K562 (cell line): ENCODE results near the gene CSNK1A1L. TPM values are rescaled to one million over a fixed set of nuclear protein-coding genes. Genes with fewer than 3 reads are reported as not detected.

Experiments used
- ATAC-seq: fragments of 200-7000 bp; cut with Tn5 transposase; 3 replicates; pipeline ENCODE4 v1.9.1; 2020; ENCODE audit warnings: moderate library complexity
- BruUV-seq: library from RNA; stranded (reverse); fragments of 400-500 nt; replicated peaks from 2 replicates; lab custom pipeline; 2021; lab: Mats Ljungman, UMichigan
- CTCF ChIA-PET: fragments of 300-600 bp; formaldehyde crosslinking; extraction: SDS; loops from one replicate; lab custom pipeline; 2021; ENCODE audit warnings: low intra/inter-chr PET ratio; lab: Yijun Ruan, JAX
- POLR2A ChIA-PET: fragments of 300-600, 350-650 bp; sonication (Branson Sonifier 250); formaldehyde crosslinking; extraction: SDS; loops from one replicate; lab custom pipeline; 2021; ENCODE audit warnings: antibody characterized with exemption, inconsistent platforms; lab: Yijun Ruan, JAX
- DNase-seq, 4 experiments: peaks; one replicate each; pipeline versions ENCODE4 v3.0.0 to v3.0.0-alpha.2; 2011 to 2018; ENCODE audit warnings: low spot score in 3 of 4, mixed read lengths in 3 of 4; ENCODE audit errors: extremely low read depth in 1 of 4
- FAIRE-seq: peaks from 2 replicates; lab custom pipeline; 2011; peaks lifted over from hg19 to GRCh38; lab: Jason Lieb, UNC
- H2AFZ ChIP-seq: 2 replicates; pipeline ENCODE4 v1.6.0; 2011; ENCODE audit warnings: low read depth, low read length, control low read depth, inconsistent platforms
- H3K27ac ChIP-seq: fragments of 200-600 bp; 3 replicates; pipeline ENCODE4 v1.8.0; 2011; ENCODE audit warnings: low read depth, mild to moderate bottlenecking, control low read depth, inconsistent platforms, low read length, moderate library complexity, mixed read lengths; ENCODE audit errors: extremely low read depth
- H3K27me3 ChIP-seq, 2 experiments: fragments of 300-600 bp in 1 of 2; 2 replicates in 1 of 2; 3 replicates in 1 of 2; pipeline versions ENCODE4 v1.6.0 to v1.8.0; 2011; ENCODE audit warnings: inconsistent platforms in 2 of 2, low read length in 2 of 2, mild to moderate bottlenecking in 1 of 2, mixed read lengths in 1 of 2, moderate library complexity in 1 of 2; ENCODE audit not compliant: control insufficient read depth in 2 of 2, insufficient read depth in 2 of 2
- H3K36me3 ChIP-seq: fragments of 300-600 bp; 3 replicates; pipeline ENCODE4 v1.8.0; 2011; ENCODE audit warnings: mild to moderate bottlenecking, low read length, inconsistent platforms; ENCODE audit not compliant: control insufficient read depth, insufficient read depth
- H3K4me1 ChIP-seq, 2 experiments: fragments of 200-600 bp in 1 of 2; replicated peaks in 1 of 2; 2 replicates in 1 of 2; 3 replicates in 1 of 2; pipeline versions ENCODE4 v1.5.1 to v1.8.0; 2011; ENCODE audit warnings: inconsistent platforms in 2 of 2, low read length in 2 of 2, mild to moderate bottlenecking in 1 of 2, mixed read lengths in 1 of 2, moderate library complexity in 1 of 2; ENCODE audit not compliant: control insufficient read depth in 2 of 2, insufficient read depth in 2 of 2
- H3K4me2 ChIP-seq: 2 replicates; pipeline ENCODE4 v1.6.1; 2011; ENCODE audit warnings: low read length, control low read depth, inconsistent platforms, mixed read lengths; ENCODE audit not compliant: insufficient read depth
- H3K4me3 ChIP-seq: fragments of 200-600 bp; sonication (generic), shearing (Covaris generic); 2 replicates; pipeline ENCODE4 v1.5.1; 2016; ENCODE audit warnings: control low read depth, inconsistent platforms
- H3K79me2 ChIP-seq: fragments of 200-600 bp; 3 replicates; pipeline ENCODE4 v1.8.0; 2011; ENCODE audit warnings: low read length, inconsistent platforms; ENCODE audit not compliant: control insufficient read depth, insufficient read depth
- H3K9ac ChIP-seq, 2 experiments: 2 replicates each; pipeline versions ENCODE4 v1.6.0 to v1.6.1; 2011; ENCODE audit warnings: low read depth in 2 of 2, low read length in 2 of 2, control low read depth in 1 of 2, inconsistent platforms in 1 of 2, mild to moderate bottlenecking in 1 of 2, mixed read lengths in 1 of 2; ENCODE audit not compliant: insufficient read depth in 1 of 2
- H3K9me1 ChIP-seq: one replicate; pipeline ENCODE4 v1.6.0; 2011; ENCODE audit warnings: inconsistent platforms, mild to moderate bottlenecking, low read length, moderate library complexity; ENCODE audit not compliant: control insufficient read depth, insufficient read depth
- H3K9me3 ChIP-seq: replicated peaks from 2 replicates; pipeline ENCODE4 v1.5.1; 2011; ENCODE audit warnings: low read depth, low read length, inconsistent platforms; ENCODE audit not compliant: control insufficient read depth, insufficient read depth
- H4K20me1 ChIP-seq: replicated peaks from 2 replicates; pipeline ENCODE4 v1.6.1; 2011; ENCODE audit warnings: low read length, inconsistent platforms, mixed read lengths; ENCODE audit not compliant: control insufficient read depth, insufficient read depth
- KHSRP ChIP-seq: fragments of 450-650 bp; IDR thresholded peaks from 2 replicates; pipeline ENCODE4 v1.6.1; 2017
- MCM3 ChIP-seq: fragments of 450-650 bp; IDR thresholded peaks from 2 replicates; pipeline ENCODE4 v1.6.1; 2016
- NR3C1 ChIP-seq: sonication (generic); formaldehyde crosslinking; IDR thresholded peaks from 2 replicates; pipeline ENCODE4 v1.8.1; 2022; ENCODE audit warnings: missing genetic modification reagents
- WGBS: fragments of 100-300 bp; shearing (Covaris generic); methylation state at CpG from one replicate; pipeline ENCODE4 v1.1.6; 2016; ENCODE audit warnings: low coverage, mixed read lengths; ENCODE audit not compliant: insufficient coverage; ENCODE audit errors: missing lambda C conversion rate; 5-methylcytosine and 5-hydroxymethylcytosine counted together
- in situ Hi-C: fragments of 300-500 bp; cut with MboI; formaldehyde crosslinking; loops from 4 replicates; pipeline ENCODE4 v1.15.0; 2018; ENCODE audit warnings: inconsistent platforms, mixed read lengths
- intact Hi-C: fragments of 100-400 bp; cut with micrococcal nuclease; formaldehyde crosslinking; loops from 2 replicates; pipeline ENCODE4 v1.14.2; 2022
- polyA plus RNA-seq, 8 experiments: library from polyadenylated mRNA; depleted of rRNA in 4 of 8; stranded (reverse) in 5 of 8; unstranded in 3 of 8; fragments of >200 nt; fragmentation: Nextera tagmentation in 2 of 8; fragmentation: Illumina TruSeq in 1 of 8; extraction: Ambion mirVana in 2 of 8; extraction: Trizol in 1 of 8; gene quantifications; 2 replicates each; pipeline versions ENCODE4 v1.2.1 to v1.2.3, GENCODE V29; 2011 to 2014; ENCODE audit warnings: inconsistent platforms in 1 of 8, missing spikeins in 1 of 8
- total RNA-seq, 7 experiments: library from RNA; depleted of rRNA in 6 of 7; stranded (reverse); fragments of >200 nt in 6 of 7; fragmentation: Illumina TruSeq in 2 of 7; extraction: Trizol in 2 of 7; gene quantifications; 2 replicates each; pipeline versions ENCODE4 v1.2.1 to v1.2.3, GENCODE V29; 2011 to 2021; ENCODE audit warnings: low replicate concordance in 1 of 7
- TF ChIP-seq, protein P1 (sequence below): fragments of 450-650 bp; conservative IDR thresholded peaks from 2 replicates; pipeline ENCODE4 v1.6.1; 2016; ENCODE audit warnings: missing genetic modification characterization, low read depth, mild to moderate bottlenecking, control low read depth, missing compliant biosample characterization
- TF ChIP-seq, protein P2 (sequence below), 2 experiments: fragments of 450-650 bp in 1 of 2; sonication (generic) in 1 of 2; formaldehyde crosslinking; conservative IDR thresholded peaks; 2 replicates each; pipeline versions ENCODE4 v1.4.0 to v1.8.1; 2020 to 2022; ENCODE audit warnings: mild to moderate bottlenecking in 1 of 2, missing genetic modification reagents in 1 of 2
- TF ChIP-seq, protein P3 (sequence below), 2 experiments: IDR thresholded peaks in 1 of 2; conservative IDR thresholded peaks in 1 of 2; 2 replicates each; pipeline ENCODE4 v1.6.1; 2016; ENCODE audit warnings: low read depth in 2 of 2, mild to moderate bottlenecking in 1 of 2, missing compliant biosample characterization in 1 of 2, missing genetic modification characterization in 1 of 2, moderate library complexity in 1 of 2
- TF ChIP-seq, protein P4 (sequence below): fragments of 450-650 bp; formaldehyde crosslinking; IDR thresholded peaks from 2 replicates; pipeline ENCODE4 v1.4.0; 2020; ENCODE audit warnings: mild to moderate bottlenecking, moderate library complexity

Gene CSNK1A1L
- total and polyA plus RNA-seq, 9 of the 15 experiments (the other 6 are each of a cell fraction or from before 2014, with no cell fraction given) = not detected

DNA sequence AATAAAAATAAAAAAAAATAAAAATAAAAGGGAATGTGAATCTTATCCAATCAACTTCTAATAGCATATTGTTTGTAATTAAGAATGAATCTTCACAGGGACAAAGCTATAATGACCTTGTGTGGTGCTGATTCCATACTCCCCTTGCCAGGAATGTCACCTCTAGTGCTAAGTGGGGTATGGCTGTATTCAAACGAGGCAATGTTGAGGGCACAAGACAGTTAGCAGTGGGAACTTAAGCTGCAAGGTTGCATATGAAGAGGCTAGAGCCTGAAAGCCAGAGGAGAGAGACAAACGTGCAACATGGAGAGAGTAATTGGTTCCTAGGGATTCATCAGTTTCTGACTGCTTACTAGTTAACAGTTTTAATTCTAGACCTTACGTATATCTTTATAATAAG lies 43.9 kb upstream of the CSNK1A1L start:
- H2AFZ ChIP-seq = no peak overlapping the region
- no peaks in the 10 kb centered on the region for H3K9me1 ChIP-seq
- no peaks in the 10 kb centered on the region for H3K9me3 ChIP-seq
- ChIA-PET CTCF (no interaction called here), POLR2A (no interaction called here)
- H3K9ac ChIP-seq = no peak overlapping the region
- ATAC-seq (no peak), FAIRE-seq (no peak), DNase-seq (no peak)
- TF ChIP-seq MCM3 (no peak), NR3C1 (CRISPR knock-in tag) (no peak)
- TF ChIP-seq, protein P1, sequence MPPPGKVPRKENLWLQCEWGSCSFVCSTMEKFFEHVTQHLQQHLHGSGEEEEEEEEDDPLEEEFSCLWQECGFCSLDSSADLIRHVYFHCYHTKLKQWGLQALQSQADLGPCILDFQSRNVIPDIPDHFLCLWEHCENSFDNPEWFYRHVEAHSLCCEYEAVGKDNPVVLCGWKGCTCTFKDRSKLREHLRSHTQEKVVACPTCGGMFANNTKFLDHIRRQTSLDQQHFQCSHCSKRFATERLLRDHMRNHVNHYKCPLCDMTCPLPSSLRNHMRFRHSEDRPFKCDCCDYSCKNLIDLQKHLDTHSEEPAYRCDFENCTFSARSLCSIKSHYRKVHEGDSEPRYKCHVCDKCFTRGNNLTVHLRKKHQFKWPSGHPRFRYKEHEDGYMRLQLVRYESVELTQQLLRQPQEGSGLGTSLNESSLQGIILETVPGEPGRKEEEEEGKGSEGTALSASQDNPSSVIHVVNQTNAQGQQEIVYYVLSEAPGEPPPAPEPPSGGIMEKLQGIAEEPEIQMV (tag) = no peak
- 5% methylated on average over 3 of the region's 3 CpGs for WGBS
- no peak overlapping the region for H3K4me3 ChIP-seq
- no peaks in the 10 kb centered on the region for H4K20me1 ChIP-seq
- no peak overlapping the region for H3K4me2 ChIP-seq
- intact Hi-C loops (no loop called here), in situ Hi-C loops (no loop called here)
- H3K27me3 ChIP-seq = no peaks in the 10 kb centered on the region
- no TSS peak for BruUV-seq
- H3K27ac ChIP-seq = no peak overlapping the region
- no peaks in the 10 kb centered on the region for H3K4me1 ChIP-seq
- no peaks in the 10 kb centered on the region for H3K79me2 ChIP-seq
- H3K36me3 ChIP-seq = no peaks in the 10 kb centered on the region

DNA sequence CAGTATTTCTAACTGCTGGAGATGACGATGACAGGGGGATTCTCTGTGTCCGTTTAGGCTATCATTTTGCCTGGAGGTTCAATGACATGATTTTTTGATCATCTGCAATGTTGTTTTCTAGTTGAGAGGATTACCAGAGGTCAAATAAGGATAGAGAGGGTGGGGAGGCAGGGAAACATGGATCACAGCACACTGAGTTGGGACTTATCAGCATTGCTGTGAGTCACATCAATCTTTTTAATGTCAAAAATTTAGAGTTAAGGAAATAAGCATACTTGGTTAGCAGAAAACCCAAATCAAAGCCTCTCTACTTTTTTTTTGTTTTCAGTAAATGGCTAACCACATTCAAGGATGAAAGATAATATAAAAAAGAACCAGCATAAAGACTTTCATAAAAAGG lies 43.0 kb upstream of the CSNK1A1L start:
- no peak for FAIRE-seq
- ChIA-PET POLR2A (no interaction called here), CTCF (no interaction called here)
- H3K36me3 ChIP-seq = no peaks in the 10 kb centered on the region
- 0% methylated on average over 2 of the region's 2 CpGs for WGBS
- no peak for TF ChIP-seq KHSRP
- TF ChIP-seq, protein P2, sequence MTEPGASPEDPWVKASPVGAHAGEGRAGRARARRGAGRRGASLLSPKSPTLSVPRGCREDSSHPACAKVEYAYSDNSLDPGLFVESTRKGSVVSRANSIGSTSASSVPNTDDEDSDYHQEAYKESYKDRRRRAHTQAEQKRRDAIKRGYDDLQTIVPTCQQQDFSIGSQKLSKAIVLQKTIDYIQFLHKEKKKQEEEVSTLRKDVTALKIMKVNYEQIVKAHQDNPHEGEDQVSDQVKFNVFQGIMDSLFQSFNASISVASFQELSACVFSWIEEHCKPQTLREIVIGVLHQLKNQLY (CRISPR knock-in tag; conservative IDR thresholded peaks at IDR 0.05) = no peak
- TF ChIP-seq, protein P3, sequence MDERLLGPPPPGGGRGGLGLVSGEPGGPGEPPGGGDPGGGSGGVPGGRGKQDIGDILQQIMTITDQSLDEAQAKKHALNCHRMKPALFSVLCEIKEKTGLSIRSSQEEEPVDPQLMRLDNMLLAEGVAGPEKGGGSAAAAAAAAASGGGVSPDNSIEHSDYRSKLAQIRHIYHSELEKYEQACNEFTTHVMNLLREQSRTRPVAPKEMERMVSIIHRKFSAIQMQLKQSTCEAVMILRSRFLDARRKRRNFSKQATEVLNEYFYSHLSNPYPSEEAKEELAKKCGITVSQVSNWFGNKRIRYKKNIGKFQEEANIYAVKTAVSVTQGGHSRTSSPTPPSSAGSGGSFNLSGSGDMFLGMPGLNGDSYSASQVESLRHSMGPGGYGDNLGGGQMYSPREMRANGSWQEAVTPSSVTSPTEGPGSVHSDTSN (CRISPR knock-in tag; IDR thresholded peaks at IDR 0.05; ENCODE audit: low read depth) = no peak
- TF ChIP-seq, protein P3 (tag; conservative IDR thresholded peaks at IDR 0.05; ENCODE audit: low read depth) = 0 out of 2 replicates have a peak, but pooled peaks have one; percentile 28
- TF ChIP-seq, protein P4, sequence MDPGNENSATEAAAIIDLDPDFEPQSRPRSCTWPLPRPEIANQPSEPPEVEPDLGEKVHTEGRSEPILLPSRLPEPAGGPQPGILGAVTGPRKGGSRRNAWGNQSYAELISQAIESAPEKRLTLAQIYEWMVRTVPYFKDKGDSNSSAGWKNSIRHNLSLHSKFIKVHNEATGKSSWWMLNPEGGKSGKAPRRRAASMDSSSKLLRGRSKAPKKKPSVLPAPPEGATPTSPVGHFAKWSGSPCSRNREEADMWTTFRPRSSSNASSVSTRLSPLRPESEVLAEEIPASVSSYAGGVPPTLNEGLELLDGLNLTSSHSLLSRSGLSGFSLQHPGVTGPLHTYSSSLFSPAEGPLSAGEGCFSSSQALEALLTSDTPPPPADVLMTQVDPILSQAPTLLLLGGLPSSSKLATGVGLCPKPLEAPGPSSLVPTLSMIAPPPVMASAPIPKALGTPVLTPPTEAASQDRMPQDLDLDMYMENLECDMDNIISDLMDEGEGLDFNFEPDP (CRISPR knock-in tag) = no peak
- intact Hi-C loops (no loop called here), in situ Hi-C loops (no loop called here)
- H3K4me1 ChIP-seq = no peaks in the 10 kb centered on the region
- ATAC-seq = no peak
- no peaks in the 10 kb centered on the region for H3K79me2 ChIP-seq
- no peaks in the 10 kb centered on the region for H3K9me1 ChIP-seq
- H3K27me3 ChIP-seq = no peaks in the 10 kb centered on the region
- no peak overlapping the region for H3K9ac ChIP-seq
- no peak overlapping the region for H2AFZ ChIP-seq
- H3K4me3 ChIP-seq = no peak overlapping the region
- no peak overlapping the region for H3K4me2 ChIP-seq
- no TSS peak for BruUV-seq
- no peaks in the 10 kb centered on the region for H4K20me1 ChIP-seq
- H3K9me3 ChIP-seq = no peaks in the 10 kb centered on the region
- no peak overlapping the region for H3K27ac ChIP-seq
- no peak for DNase-seq
